ENCODE measurements around the gene TRIM66.

TRIM66 gene

GRCh38 chr11:8586184-8586583 is 96.3 kb downstream of the TRIM66 start:
- H3K4me3 ChIP-seq (replicated peaks; ENCODE audit: low read depth, low read length), result no peak overlapping the region
- DNase-seq (ENCODE audit: extremely low read depth, low read depth), result no peak
- no peak for TF ChIP-seq CTCF (IDR thresholded peaks at IDR 0.05; ENCODE audit: low read depth, low read length, missing control alignments)

GRCh38 chr11:8584511-8584910 is 98.0 kb downstream of the TRIM66 start:
- no peak overlapping the region for H3K4me3 ChIP-seq (replicated peaks; ENCODE audit: low read depth, low read length)
- DNase-seq (ENCODE audit: extremely low read depth, low read depth), result no peak
- no peak for TF ChIP-seq CTCF (IDR thresholded peaks at IDR 0.05; ENCODE audit: low read depth, low read length, missing control alignments)

- no peak for DNase-seq (ENCODE audit: extremely low read depth, low read depth)
- no peak overlapping the region for H3K4me3 ChIP-seq (replicated peaks; ENCODE audit: low read depth, low read length)
- no peak for TF ChIP-seq CTCF (IDR thresholded peaks at IDR 0.05; ENCODE audit: low read depth, low read length, missing control alignments)
Measured at GRCh38 chr11:8584082-8584481, 98.4 kb downstream of the TRIM66 start.

- no peak for DNase-seq (ENCODE audit: extremely low read depth, low read depth)
- H3K4me3 ChIP-seq (replicated peaks; ENCODE audit: low read depth, low read length), result no peak overlapping the region
- no peak for TF ChIP-seq CTCF (IDR thresholded peaks at IDR 0.05; ENCODE audit: low read depth, low read length, missing control alignments)
Measured at GRCh38 chr11:8581300-8581699, 101.2 kb downstream of the TRIM66 start.

GRCh38 chr11:8577791-8578581 is 104.5 kb downstream of the TRIM66 start:
- DNase-seq (ENCODE audit: extremely low read depth, low read depth), result no peak
- no peak for TF ChIP-seq CTCF (IDR thresholded peaks at IDR 0.05; ENCODE audit: low read depth, low read length, missing control alignments)
- H3K4me3 ChIP-seq (replicated peaks; ENCODE audit: low read depth, low read length), result no peak overlapping the region

GRCh38 chr11:8574798-8575197 is 107.7 kb downstream of the TRIM66 start:
- H3K4me3 ChIP-seq (replicated peaks; ENCODE audit: low read depth, low read length), result no peak overlapping the region
- TF ChIP-seq CTCF (IDR thresholded peaks at IDR 0.05; ENCODE audit: low read depth, low read length, missing control alignments), result no peak
- DNase-seq (ENCODE audit: extremely low read depth, low read depth), result no peak

GRCh38 chr11:8573777-8574176 is 108.7 kb downstream of the TRIM66 start:
- H3K4me3 ChIP-seq (replicated peaks; ENCODE audit: low read depth, low read length), result no peak overlapping the region
- TF ChIP-seq CTCF (IDR thresholded peaks at IDR 0.05; ENCODE audit: low read depth, low read length, missing control alignments), result no peak
- no peak for DNase-seq (ENCODE audit: extremely low read depth, low read depth)
